Astrocyte (in vitro differentiated cells and primary cell): ENCODE results near the gene SPTBN5. TPM values are rescaled to one million over a fixed set of nuclear protein-coding genes. Genes with fewer than 3 reads are reported as not detected.

ENCODE experiments used
- DNase-seq: peaks from one replicate; pipeline ENCODE4 v3.0.0-alpha.2; 2010; ENCODE audit warnings: low read depth
- FAIRE-seq: peaks from 2 replicates; lab custom pipeline; 2011; peaks lifted over from hg19 to GRCh38; lab: Jason Lieb, UNC
- H2AFZ ChIP-seq: 2 replicates; pipeline ENCODE4 v1.6.0; 2012; ENCODE audit warnings: low read depth, low read length, inconsistent platforms
- H3K27ac ChIP-seq: 2 replicates; pipeline ENCODE4 v1.5.1; 2011; ENCODE audit warnings: low read depth, low read length, inconsistent platforms
- H3K27me3 ChIP-seq: 2 replicates; pipeline ENCODE4 v1.6.0; 2011; ENCODE audit warnings: low read length, inconsistent platforms; ENCODE audit not compliant: insufficient read depth
- H3K36me3 ChIP-seq: 2 replicates; pipeline ENCODE4 v1.5.1; 2011; ENCODE audit warnings: low read length, inconsistent platforms; ENCODE audit not compliant: insufficient read depth
- H3K4me1 ChIP-seq: 2 replicates; pipeline ENCODE4 v1.5.1; 2011; ENCODE audit warnings: low read length, inconsistent platforms; ENCODE audit not compliant: insufficient read depth
- H3K4me2 ChIP-seq: 2 replicates; pipeline ENCODE4 v1.6.0; 2012; ENCODE audit warnings: low read length, inconsistent platforms
- H3K4me3 ChIP-seq: 2 replicates; pipeline ENCODE4 v1.5.1; 2011; ENCODE audit warnings: low read depth, mild to moderate bottlenecking, low read length, inconsistent platforms; ENCODE audit not compliant: insufficient read depth
- H3K79me2 ChIP-seq: 2 replicates; pipeline ENCODE4 v1.6.0; 2012; ENCODE audit warnings: mild to moderate bottlenecking, low read length, inconsistent platforms; ENCODE audit not compliant: insufficient read depth
- H3K9ac ChIP-seq: 2 replicates; pipeline ENCODE4 v1.6.0; 2012; ENCODE audit warnings: mild to moderate bottlenecking, low read length, inconsistent platforms
- H3K9me3 ChIP-seq: 2 replicates; pipeline ENCODE4 v1.5.1; 2012; ENCODE audit warnings: low read depth, mild to moderate bottlenecking, low read length, inconsistent platforms; ENCODE audit not compliant: insufficient read depth
- H4K20me1 ChIP-seq: 2 replicates; pipeline ENCODE4 v1.6.0; 2012; ENCODE audit warnings: low read length, inconsistent platforms; ENCODE audit not compliant: insufficient read depth
- H3K27ac Mint-ChIP-seq: one replicate; pipeline ENCODE4 v1.8.0; 2021; ENCODE audit warnings: mild to moderate bottlenecking, mixed read lengths; ENCODE audit not compliant: unreplicated experiment
- H3K27me3 Mint-ChIP-seq: one replicate; pipeline ENCODE4 v1.8.0; 2021; ENCODE audit warnings: low read depth, mixed read lengths; ENCODE audit not compliant: unreplicated experiment
- H3K36me3 Mint-ChIP-seq: one replicate; pipeline ENCODE4 v1.8.0; 2021; ENCODE audit warnings: low read depth, mixed read lengths; ENCODE audit not compliant: unreplicated experiment
- H3K4me1 Mint-ChIP-seq: one replicate; pipeline ENCODE4 v1.8.0; 2021; ENCODE audit warnings: low read depth, mixed read lengths; ENCODE audit not compliant: unreplicated experiment
- H3K4me3 Mint-ChIP-seq: one replicate; pipeline ENCODE4 v1.8.0; 2021; ENCODE audit warnings: mild to moderate bottlenecking, moderate library complexity, mixed read lengths; ENCODE audit not compliant: unreplicated experiment
- H3K9me3 Mint-ChIP-seq: one replicate; pipeline ENCODE4 v1.8.0; 2021; ENCODE audit warnings: mild to moderate bottlenecking, mixed read lengths; ENCODE audit not compliant: unreplicated experiment
- EZH2 ChIP-seq: IDR thresholded peaks from 2 replicates; pipeline ENCODE4 v1.6.1; 2012; ENCODE audit warnings: mild to moderate bottlenecking, low read length, inconsistent platforms; ENCODE audit not compliant: insufficient read depth
- total RNA-seq: library from RNA; stranded (reverse); gene quantifications from 2 replicates; pipeline ENCODE4 v1.2.1, GENCODE V29; 2021
- TF ChIP-seq, protein P1 (sequence below): IDR thresholded peaks from 2 replicates; pipeline ENCODE4 v1.5.1; 2011; ENCODE audit warnings: low read depth, mild to moderate bottlenecking, inconsistent platforms, low read length, moderate library complexity; ENCODE audit not compliant: insufficient read depth

Gene SPTBN5
- total RNA-seq, 1 donor from 2014 or later, result 5.3 TPM

DNA sequence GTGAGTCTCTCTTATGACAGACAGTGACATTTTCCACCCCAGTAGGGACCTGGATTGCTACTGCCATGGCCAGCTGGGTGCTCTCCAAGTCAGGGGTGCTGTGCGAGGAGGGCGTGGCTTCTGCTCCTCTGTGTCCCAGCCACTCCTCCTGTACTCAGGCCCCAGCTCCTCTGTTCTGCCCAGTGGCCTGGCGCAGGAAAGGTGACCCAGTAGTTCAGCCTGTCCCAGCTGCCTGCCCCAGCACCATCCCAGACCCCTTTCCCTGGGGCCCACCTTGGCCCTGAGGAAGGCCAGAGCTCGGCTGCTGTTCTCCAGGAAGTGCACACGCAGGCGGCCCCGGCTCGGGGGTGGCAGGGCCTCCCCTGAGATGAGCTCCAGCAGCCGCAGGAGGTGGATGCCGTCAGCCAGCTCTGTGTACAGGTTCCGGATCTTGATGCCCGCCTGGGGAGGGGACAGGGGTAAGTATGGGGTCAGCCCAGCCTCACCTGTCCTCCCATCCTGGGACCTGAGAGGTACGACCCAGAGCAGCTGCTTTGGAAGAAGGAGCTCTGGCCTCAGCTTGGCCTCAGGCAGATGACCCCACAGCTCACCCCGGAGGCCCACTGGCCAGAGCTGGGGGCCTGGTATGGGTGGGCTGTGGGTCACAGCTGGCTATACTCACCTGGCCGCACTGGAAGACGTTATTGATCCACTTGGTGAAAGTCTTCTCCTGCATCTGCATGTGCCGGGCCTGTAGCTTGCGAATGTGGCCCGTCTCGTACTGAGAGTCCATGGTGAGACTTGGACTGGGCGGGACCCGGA is 1.0 kb downstream of the SPTBN5 start:
- Mint-ChIP-seq H3K36me3 (peaks cover 17% of the 10 kb centered on the region), H3K9me3 (no peaks in the 10 kb centered on the region), H3K4me3 (no peak overlapping the region), H3K27ac (no peak overlapping the region), H3K27me3 (peaks cover 3% of the 10 kb centered on the region), H3K4me1 (peaks cover 15% of the 10 kb centered on the region)
- Histone ChIP-seq H4K20me1 (no peaks in the 10 kb centered on the region), H3K36me3 (peaks cover 1% of the 10 kb centered on the region), H3K79me2 (no peaks in the 10 kb centered on the region), H3K9me3 (no peaks in the 10 kb centered on the region), H2AFZ (no peak overlapping the region), H3K9ac (no peak overlapping the region), H3K27ac (no peak overlapping the region), H3K4me1 (peaks cover 16% of the 10 kb centered on the region), H3K27me3 (no peaks in the 10 kb centered on the region), H3K4me2 (no peak overlapping the region), H3K4me3 (no peak overlapping the region)
- FAIRE-seq (no peak), DNase-seq (no peak)
- no peak for TF ChIP-seq EZH2
- TF ChIP-seq, protein P1, sequence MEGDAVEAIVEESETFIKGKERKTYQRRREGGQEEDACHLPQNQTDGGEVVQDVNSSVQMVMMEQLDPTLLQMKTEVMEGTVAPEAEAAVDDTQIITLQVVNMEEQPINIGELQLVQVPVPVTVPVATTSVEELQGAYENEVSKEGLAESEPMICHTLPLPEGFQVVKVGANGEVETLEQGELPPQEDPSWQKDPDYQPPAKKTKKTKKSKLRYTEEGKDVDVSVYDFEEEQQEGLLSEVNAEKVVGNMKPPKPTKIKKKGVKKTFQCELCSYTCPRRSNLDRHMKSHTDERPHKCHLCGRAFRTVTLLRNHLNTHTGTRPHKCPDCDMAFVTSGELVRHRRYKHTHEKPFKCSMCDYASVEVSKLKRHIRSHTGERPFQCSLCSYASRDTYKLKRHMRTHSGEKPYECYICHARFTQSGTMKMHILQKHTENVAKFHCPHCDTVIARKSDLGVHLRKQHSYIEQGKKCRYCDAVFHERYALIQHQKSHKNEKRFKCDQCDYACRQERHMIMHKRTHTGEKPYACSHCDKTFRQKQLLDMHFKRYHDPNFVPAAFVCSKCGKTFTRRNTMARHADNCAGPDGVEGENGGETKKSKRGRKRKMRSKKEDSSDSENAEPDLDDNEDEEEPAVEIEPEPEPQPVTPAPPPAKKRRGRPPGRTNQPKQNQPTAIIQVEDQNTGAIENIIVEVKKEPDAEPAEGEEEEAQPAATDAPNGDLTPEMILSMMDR, result no peak

DNA sequence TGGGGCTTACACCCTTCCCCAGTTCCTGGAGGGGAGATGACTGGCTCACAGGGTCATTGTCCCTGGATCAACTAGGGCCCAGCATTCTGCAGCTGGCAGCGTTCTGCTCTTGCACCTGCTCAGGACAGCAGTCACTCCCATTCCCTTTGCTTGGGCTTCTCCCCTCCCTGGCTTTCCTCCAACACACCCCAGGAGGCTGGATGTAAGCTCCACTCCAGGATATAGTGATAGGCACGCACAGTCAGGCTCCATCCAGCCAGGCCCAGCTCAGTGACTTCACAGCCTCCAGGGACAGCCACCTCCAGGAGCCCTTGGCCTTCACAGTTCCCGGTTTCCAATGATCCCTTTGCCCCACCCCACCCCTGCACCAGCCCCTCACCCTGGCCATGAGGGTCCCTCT is 1.9 kb downstream of the SPTBN5 start:
- peaks cover 14% of the 10 kb centered on the region for H3K36me3 Mint-ChIP-seq
- no peak for DNase-seq
- Histone ChIP-seq H3K4me1 (peaks cover 16% of the 10 kb centered on the region), H3K27ac (no peak overlapping the region), H3K79me2 (no peaks in the 10 kb centered on the region), H3K36me3 (no peaks in the 10 kb centered on the region), H3K4me2 (no peak overlapping the region), H4K20me1 (no peaks in the 10 kb centered on the region), H3K4me3 (no peak overlapping the region), H3K27me3 (no peaks in the 10 kb centered on the region), H3K9me3 (no peaks in the 10 kb centered on the region), H3K9ac (no peak overlapping the region), H2AFZ (no peak overlapping the region)
- peaks cover 15% of the 10 kb centered on the region for H3K4me1 Mint-ChIP-seq
- TF ChIP-seq, protein P1, result no peak
- H3K27ac Mint-ChIP-seq, result no peak overlapping the region
- H3K27me3 Mint-ChIP-seq, result peaks cover 3% of the 10 kb centered on the region
- FAIRE-seq, result no peak
- no peaks in the 10 kb centered on the region for H3K9me3 Mint-ChIP-seq
- H3K4me3 Mint-ChIP-seq, result no peak overlapping the region

DNA sequence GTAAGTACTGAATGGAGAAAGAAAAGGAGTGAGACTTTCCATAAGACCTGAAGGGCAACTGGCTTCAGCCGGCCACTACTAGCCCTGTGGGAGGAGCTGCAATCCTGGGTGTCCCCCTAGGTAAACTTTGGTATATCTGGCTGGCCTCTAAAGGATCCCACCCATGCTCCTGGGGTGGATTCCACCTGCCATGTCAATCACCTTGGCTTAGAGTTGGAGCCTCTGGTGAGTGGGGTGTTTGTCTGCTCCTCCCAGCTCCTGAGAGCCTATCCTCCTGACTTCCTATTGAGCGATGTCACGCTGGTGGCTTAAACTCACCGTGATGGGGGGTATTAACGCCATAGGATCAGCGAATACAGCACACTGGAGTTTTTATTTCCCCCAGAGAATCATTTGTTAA is 2.6 kb downstream of the SPTBN5 start:
- no peaks in the 10 kb centered on the region for H3K9me3 Mint-ChIP-seq
- no peak for DNase-seq
- peaks cover 14% of the 10 kb centered on the region for H3K36me3 Mint-ChIP-seq
- Histone ChIP-seq H3K4me3 (no peak overlapping the region), H2AFZ (no peak overlapping the region), H3K79me2 (no peaks in the 10 kb centered on the region), H4K20me1 (no peaks in the 10 kb centered on the region), H3K9me3 (no peaks in the 10 kb centered on the region), H3K4me2 (no peak overlapping the region), H3K9ac (no peak overlapping the region), H3K27me3 (no peaks in the 10 kb centered on the region), H3K27ac (no peak overlapping the region), H3K36me3 (no peaks in the 10 kb centered on the region), H3K4me1 (peaks cover 16% of the 10 kb centered on the region)
- H3K27ac Mint-ChIP-seq, result no peak overlapping the region
- no peak for FAIRE-seq
- H3K4me1 Mint-ChIP-seq, result peaks cover 15% of the 10 kb centered on the region
- peaks cover 3% of the 10 kb centered on the region for H3K27me3 Mint-ChIP-seq
- no peak for TF ChIP-seq EZH2
- TF ChIP-seq, protein P1, result no peak
- no peak overlapping the region for H3K4me3 Mint-ChIP-seq
